Omental fat pad (tissue), 4 donors: ENCODE results near the gene ADAM8. TPM values are rescaled to one million over a fixed set of nuclear protein-coding genes. Genes with fewer than 3 reads are reported as not detected.

Experiments used
- ATAC-seq: fragments of 150-250 bp; one replicate; pipeline ENCODE4 v1.9.1; 2016; ENCODE audit warnings: mild to moderate bottlenecking, moderate library complexity; ENCODE audit not compliant: low FRiP score
- DNase-seq: peaks from one replicate; pipeline ENCODE4 v3.0.0-alpha.2; 2019; ENCODE audit warnings: low spot score
- CTCF ChIP-seq, 3 donors: fragments of 450-650 bp; IDR thresholded peaks; one replicate each; pipeline ENCODE4 v1.5.1; 2016 to 2017; ENCODE audit warnings: antibody characterized with exemption in 3 of 3, mild to moderate bottlenecking in 3 of 3, moderate library complexity in 2 of 3
- total RNA-seq, 4 donors: library from RNA; depleted of rRNA; stranded (reverse); fragments of >200 nt; gene quantifications; one replicate each; pipeline ENCODE4 v1.1.0, GENCODE V29; 2016

Gene ADAM8
- total RNA-seq, 4 donors from 2014 or later = 3.9 to 53.9 (median 8.4) TPM

GRCh38 chr10:133318494-133319127, 41.9 kb upstream of the ADAM8 start:
- no peak for DNase-seq
- TF ChIP-seq CTCF (IDR thresholded peaks at IDR 0.05) = no peak
- ATAC-seq = peak; percentile 85

GRCh38 chr10:133316732-133317131, 40.1 kb upstream of the ADAM8 start:
- no peak for TF ChIP-seq CTCF (IDR thresholded peaks at IDR 0.05)
- DNase-seq = no peak
- ATAC-seq = no peak

- TF ChIP-seq CTCF (IDR thresholded peaks at IDR 0.05) = no peak
- no peak for ATAC-seq
- no peak for DNase-seq
Observed at GRCh38 chr10:133316266-133316665, 39.6 kb upstream of the ADAM8 start.

GRCh38 chr10:133315847-133316246, 39.2 kb upstream of the ADAM8 start:
- TF ChIP-seq CTCF (IDR thresholded peaks at IDR 0.05) = no peak
- DNase-seq (no peak), ATAC-seq (no peak)

GRCh38 chr10:133314911-133315310, 38.2 kb upstream of the ADAM8 start:
- DNase-seq = no peak
- no peak for TF ChIP-seq CTCF (IDR thresholded peaks at IDR 0.05)
- ATAC-seq = no peak

- TF ChIP-seq CTCF (IDR thresholded peaks at IDR 0.05) = no peak
- ATAC-seq (no peak), DNase-seq (no peak)
Observed at GRCh38 chr10:133313192-133313591, 36.5 kb upstream of the ADAM8 start.

- ATAC-seq (no peak), DNase-seq (no peak)
Observed at GRCh38 chr10:133312769-133313145, 36.1 kb upstream of the ADAM8 start.

More at GRCh38 chr10:133312769-133313145, 36.1 kb upstream of the ADAM8 start:
- no peak for TF ChIP-seq CTCF (IDR thresholded peaks at IDR 0.05)
